WTC11 (cell line): ENCODE measurements around the gene ZNF423.

Experiments used
- NFYB ChIP-seq: sonication (generic); formaldehyde crosslinking; conservative IDR thresholded peaks from 2 replicates; pipeline ENCODE4 v1.8.0; 2022; ENCODE audit warnings: low read depth, missing genetic modification reagents
- USF2 ChIP-seq: sonication (generic); formaldehyde crosslinking; IDR thresholded peaks from 2 replicates; pipeline ENCODE4 v1.8.1; 2023; ENCODE audit warnings: mild to moderate bottlenecking, missing genetic modification reagents, moderate library complexity

- TF ChIP-seq USF2 (CRISPR knock-in tag) (no peak), NFYB (CRISPR knock-in tag) (no peak)
Observed at GRCh38 chr16:49545741-49546448, 310.0 kb downstream of the ZNF423 start.
